ENCODE measurements around the gene CRYBB1. TPM values are rescaled to one million over a fixed set of nuclear protein-coding genes. Genes with fewer than 3 reads are reported as not detected.

The CRYBB1 gene
- total and polyA plus RNA-seq, 10 donors, result 0.34 to 2.9 (median 1.7) TPM

- intact Hi-C loops (cut with DNase I; ENCODE audit: low total_unique reads), result no loop called here
- Histone ChIP-seq H3K27ac (peak overlapping the region in 5 of 8 donors; percentile 3 to 37 (median 10)), H3K9me3 (no peaks in the 10 kb centered on the region), H3K27me3 (replicated peaks in 1 of 7) (no peaks in the 10 kb centered on the region), H3K4me3 (no peak overlapping the region), H3K4me1 (peaks cover 6 to 94% (median 54%) of the 10 kb centered on the region in 6 donors), H3K36me3 (peaks cover 0 to 38% (median 0%) of the 10 kb centered on the region in 6 donors)
- no peak for DNase-seq
- 60 to 73% (median 67%) methylated on average over 8 of the region's 8 CpGs for WGBS, 5 donors
- peak in 2 of 3 donors; percentile 61 to 64 for TF ChIP-seq POLR2AphosphoS5 (IDR thresholded peaks at IDR 0.05)
- TF ChIP-seq POLR2A (IDR thresholded peaks at IDR 0.05), result no peak
Observed at GRCh38 chr22:26550498-26551033, 67.3 kb downstream of the CRYBB1 start.

DNA sequence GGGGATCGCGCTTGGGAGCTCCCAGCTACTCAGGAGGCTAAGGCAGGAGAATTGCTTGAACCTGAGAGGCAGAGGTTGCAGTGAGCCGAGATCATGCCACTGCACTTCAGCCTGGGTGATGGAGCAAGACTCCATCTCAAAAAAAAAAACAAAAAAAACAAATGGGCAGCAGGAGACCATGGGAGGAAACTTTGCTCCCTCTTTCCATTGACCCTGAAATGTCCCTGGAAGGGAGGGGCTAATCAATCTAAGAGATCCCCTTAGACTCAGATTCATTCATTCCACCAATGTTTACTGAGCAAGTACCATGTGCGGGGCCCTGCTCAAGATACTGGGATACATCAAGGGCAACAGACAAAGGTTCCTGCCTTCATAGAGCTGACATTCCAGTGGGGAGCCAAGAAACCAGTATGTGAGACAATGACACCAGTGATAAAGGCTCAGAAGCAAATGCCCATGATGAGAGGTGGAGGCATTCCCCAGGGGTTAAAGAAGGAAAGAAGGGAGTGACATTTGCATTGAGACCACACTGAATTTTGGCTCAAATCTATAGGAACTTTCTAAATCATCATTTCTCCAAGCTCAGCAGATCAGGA, 67.8 kb downstream of the CRYBB1 start:
- intact Hi-C loops (cut with DNase I; ENCODE audit: low total_unique reads), result no loop called here
- no peaks in the 10 kb centered on the region for H3K27me3 ChIP-seq (replicated peaks in 1 of 7)
- DNase-seq, result no peak
- peaks cover 6 to 93% (median 52%) of the 10 kb centered on the region in 6 donors for H3K4me1 ChIP-seq
- H3K9me3 ChIP-seq, result no peaks in the 10 kb centered on the region
- no peak overlapping the region for H3K4me3 ChIP-seq
- H3K36me3 ChIP-seq, result peaks cover 0 to 37% (median 0%) of the 10 kb centered on the region in 6 donors
- peak overlapping the region in 2 of 8 donors; percentile 10 to 37 for H3K27ac ChIP-seq
- TF ChIP-seq, protein P1, sequence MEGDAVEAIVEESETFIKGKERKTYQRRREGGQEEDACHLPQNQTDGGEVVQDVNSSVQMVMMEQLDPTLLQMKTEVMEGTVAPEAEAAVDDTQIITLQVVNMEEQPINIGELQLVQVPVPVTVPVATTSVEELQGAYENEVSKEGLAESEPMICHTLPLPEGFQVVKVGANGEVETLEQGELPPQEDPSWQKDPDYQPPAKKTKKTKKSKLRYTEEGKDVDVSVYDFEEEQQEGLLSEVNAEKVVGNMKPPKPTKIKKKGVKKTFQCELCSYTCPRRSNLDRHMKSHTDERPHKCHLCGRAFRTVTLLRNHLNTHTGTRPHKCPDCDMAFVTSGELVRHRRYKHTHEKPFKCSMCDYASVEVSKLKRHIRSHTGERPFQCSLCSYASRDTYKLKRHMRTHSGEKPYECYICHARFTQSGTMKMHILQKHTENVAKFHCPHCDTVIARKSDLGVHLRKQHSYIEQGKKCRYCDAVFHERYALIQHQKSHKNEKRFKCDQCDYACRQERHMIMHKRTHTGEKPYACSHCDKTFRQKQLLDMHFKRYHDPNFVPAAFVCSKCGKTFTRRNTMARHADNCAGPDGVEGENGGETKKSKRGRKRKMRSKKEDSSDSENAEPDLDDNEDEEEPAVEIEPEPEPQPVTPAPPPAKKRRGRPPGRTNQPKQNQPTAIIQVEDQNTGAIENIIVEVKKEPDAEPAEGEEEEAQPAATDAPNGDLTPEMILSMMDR (IDR thresholded peaks at IDR 0.05 in 8 of 11, conservative IDR thresholded peaks at IDR 0.05 in 3 of 11), result no peak
- no peak for TF ChIP-seq POLR2A (IDR thresholded peaks at IDR 0.05)
- TF ChIP-seq POLR2AphosphoS5 (IDR thresholded peaks at IDR 0.05), result no peak
- WGBS, 5 donors, result 89 to 96% (median 90%) methylated on average over 3 to 4 of the region's 4 CpGs

Small RNAs within 50 kb of the gene (microRNA-seq; reads per million reads assigned to microRNA genes)
- gene MIR548J, result 8.7 to 15.0 (median 10.2) reads per million in 3 donors

Small RNAs within 50 kb of the gene (small RNA-seq; reads per million reads assigned to genes)
- gene MIR548J, result 0.07 to 0.35 (median 0.18) reads per million in 4 donors
- 0 reads per million in 4 donors for gene RF01874

Other genes with a start within 250 kb of the CRYBB1 start
- gene ASPHD2, start 188.8 kb downstream of the CRYBB1 start, total RNA-seq, result 1 to 10 TPM; 4.5 to 8.0 (median 5.9) TPM
- 1 to 10 TPM; 2.1 to 4.1 (median 2.3) TPM for gene ASPHD2, start 188.8 kb downstream of the CRYBB1 start, polyA plus RNA-seq
- 10 to 100 TPM; 34.0 to 56.6 (median 41.8) TPM for gene HPS4, start 134.2 kb downstream of the CRYBB1 start, total RNA-seq
- 10 to 100 TPM; 15.2 to 23.9 (median 18.8) TPM for gene HPS4, start 134.2 kb downstream of the CRYBB1 start, polyA plus RNA-seq
- 10 to 100 TPM; 16.4 to 21.1 (median 19.2) TPM for gene SRRD, start 134.2 kb downstream of the CRYBB1 start, total RNA-seq
- 10 to 100 TPM in 2 of 3 donors, 1 to 10 TPM in 1; 9.9 to 13.9 (median 12.6) TPM for gene SRRD, start 134.2 kb downstream of the CRYBB1 start, polyA plus RNA-seq
- 10 to 100 TPM; 30.5 to 46.3 (median 42.2) TPM for gene TFIP11, start 105.6 kb downstream of the CRYBB1 start, total RNA-seq
- 10 to 100 TPM; 21.5 to 32.1 (median 27.3) TPM for gene TFIP11, start 105.6 kb downstream of the CRYBB1 start, polyA plus RNA-seq
- gene TPST2, start 27.9 kb downstream of the CRYBB1 start, total RNA-seq, result 100 to 1,000 TPM in 2 of 7 donors, 10 to 100 TPM in 5; 43.5 to 119 (median 63.2) TPM
- 10 to 100 TPM; 14.6 to 22.2 (median 16.6) TPM for gene TPST2, start 27.9 kb downstream of the CRYBB1 start, polyA plus RNA-seq
- gene CRYBA4, start 3.9 kb upstream of the CRYBB1 start, total RNA-seq, result not detected
- gene CRYBA4, start 3.9 kb upstream of the CRYBB1 start, polyA plus RNA-seq, result under 1 TPM; 0.20 to 0.24 (median 0.22) TPM
- 10 to 100 TPM; 16.0 to 62.4 (median 24.8) TPM for gene MIAT, start 39.6 kb upstream of the CRYBB1 start, total RNA-seq
- 1 to 10 TPM in 2 of 3 donors, under 1 TPM in 1; 0.77 to 3.2 (median 1.7) TPM for gene MIAT, start 39.6 kb upstream of the CRYBB1 start, polyA plus RNA-seq